ENCODE results near the gene PODXL.
"Not testable (repeated sequence)": the region's sequence is repeated elsewhere in the genome, so short reads cannot be mapped to it uniquely, and the experiment has no call there.

Gene PODXL

DNA sequence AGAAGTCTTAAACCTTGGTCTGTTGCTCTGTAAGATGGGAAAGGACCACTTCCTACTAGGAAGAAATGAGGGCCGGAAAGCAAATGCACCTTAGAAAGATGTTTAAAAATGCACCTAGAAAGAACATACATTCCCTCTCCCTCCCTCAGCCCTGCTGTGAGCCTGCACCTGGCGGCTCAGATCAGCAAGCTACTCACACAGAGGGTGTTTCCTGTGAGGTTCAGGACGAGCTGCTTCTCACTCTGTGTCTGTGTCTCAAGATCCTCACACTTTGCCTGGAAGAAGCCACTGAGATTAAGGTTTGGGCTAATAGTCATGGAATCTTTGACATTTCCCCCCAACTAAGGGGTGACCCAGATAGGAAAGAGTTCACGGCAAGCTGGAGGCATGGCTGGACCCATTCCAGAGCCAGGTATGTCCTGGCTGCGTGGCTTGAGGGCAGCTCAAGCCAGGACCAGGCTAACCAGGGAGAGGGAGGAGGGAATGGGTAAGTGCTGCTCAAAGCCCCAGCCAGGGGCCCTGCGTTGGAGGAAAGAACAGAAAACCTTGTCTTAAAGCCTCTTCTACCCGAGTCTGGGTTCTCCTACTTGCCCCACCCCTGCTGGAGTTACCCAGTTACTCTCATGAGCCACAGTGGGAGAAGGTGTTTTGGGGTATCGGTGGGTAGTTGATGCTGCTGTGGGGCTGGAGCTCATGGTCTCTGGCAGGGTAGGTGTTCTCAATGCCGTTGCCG lies 47.5 kb downstream of the PODXL start:
- DNase-seq (ENCODE audit: low read depth): no peak

DNA sequence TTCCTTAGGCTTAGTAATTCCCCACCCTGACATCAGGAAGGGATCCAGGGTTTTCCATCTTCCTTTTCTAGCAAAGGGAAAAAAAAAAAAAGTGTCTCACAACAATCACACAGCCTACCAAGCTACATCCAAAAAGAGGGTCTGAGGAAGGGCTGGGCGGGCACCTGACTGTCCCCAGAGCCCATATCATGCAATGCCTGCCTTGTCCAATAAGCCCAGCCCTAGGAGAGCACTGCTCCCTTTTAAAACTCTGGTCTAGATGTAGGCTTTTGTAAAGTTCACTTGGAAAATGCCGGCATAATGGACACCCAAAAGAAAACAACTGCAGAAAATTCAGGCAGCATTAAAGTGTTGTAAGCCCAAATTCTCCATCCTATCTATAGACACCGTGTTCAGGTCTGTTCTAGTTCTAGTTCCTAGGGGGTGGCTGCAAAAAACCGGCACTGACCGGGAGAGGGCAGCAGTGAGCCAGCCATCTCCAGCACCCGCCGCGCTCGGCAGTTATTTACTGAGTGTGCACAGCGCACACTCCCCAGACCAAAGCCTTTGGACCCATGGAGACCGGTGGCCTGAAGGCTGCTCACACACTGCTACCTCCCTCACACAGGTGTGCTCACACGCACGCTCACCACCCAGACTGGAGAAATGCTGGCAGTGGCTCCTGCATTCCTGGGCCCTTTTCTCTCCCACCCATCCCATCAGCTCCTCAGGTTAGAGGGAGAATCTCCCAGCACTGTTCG lies 48.7 kb downstream of the PODXL start:
- DNase-seq (ENCODE audit: low read depth): peak; percentile 77

DNA sequence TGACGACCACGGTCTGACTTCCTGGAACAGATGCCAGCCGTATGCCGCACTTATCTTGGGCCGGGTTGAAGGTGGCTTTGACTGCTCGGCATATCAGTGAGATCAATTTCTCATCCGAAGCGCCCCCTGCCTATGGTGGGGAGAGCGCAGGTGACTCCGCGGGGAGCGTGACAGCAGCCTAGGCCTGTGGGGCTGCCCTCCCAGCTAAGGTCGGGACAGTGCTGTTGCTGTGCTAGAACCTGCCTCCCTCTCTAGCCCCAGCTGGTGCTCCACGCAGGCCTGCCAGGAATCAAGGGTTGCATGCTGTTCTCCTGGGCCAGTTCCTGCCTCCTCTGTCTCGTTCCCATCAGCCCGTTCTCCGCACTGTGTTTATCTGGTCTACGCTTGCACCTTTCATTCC lies 49.8 kb downstream of the PODXL start:
- DNase-seq (ENCODE audit: low read depth): no peak

- DNase-seq (ENCODE audit: low read depth): no peak
Observed at GRCh38 chr7:131505636-131506557, 50.5 kb downstream of the PODXL start.

DNA sequence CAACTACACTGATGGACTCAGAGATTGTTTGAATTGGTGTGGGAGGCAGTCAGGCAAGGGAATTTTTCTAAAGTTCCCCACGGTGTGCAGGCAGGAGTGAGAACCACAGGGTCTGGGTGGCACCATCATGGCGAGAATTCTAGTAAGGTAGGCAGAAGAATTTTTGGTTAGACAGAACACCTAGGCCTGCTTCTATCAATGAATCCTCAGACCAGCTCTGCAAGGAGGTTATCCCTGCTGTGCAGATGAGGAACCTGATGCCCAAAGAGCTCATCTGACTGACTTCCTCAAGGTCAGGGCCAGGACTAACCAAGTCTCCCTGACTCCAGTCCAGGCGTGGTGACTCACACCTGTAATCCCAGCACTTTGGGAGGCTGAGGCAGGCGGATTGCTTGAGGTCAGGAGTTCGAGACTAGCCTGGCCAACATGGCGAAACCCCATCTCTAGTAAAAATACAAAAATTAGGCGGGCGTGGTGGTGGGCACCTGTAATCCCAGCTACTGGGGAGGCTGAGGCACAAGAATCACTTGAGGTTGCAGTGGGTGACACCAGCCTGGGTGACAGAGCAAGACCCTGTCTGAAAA lies 51.3 kb downstream of the PODXL start:
- not testable (repeated sequence) for DNase-seq (ENCODE audit: low read depth)

DNA sequence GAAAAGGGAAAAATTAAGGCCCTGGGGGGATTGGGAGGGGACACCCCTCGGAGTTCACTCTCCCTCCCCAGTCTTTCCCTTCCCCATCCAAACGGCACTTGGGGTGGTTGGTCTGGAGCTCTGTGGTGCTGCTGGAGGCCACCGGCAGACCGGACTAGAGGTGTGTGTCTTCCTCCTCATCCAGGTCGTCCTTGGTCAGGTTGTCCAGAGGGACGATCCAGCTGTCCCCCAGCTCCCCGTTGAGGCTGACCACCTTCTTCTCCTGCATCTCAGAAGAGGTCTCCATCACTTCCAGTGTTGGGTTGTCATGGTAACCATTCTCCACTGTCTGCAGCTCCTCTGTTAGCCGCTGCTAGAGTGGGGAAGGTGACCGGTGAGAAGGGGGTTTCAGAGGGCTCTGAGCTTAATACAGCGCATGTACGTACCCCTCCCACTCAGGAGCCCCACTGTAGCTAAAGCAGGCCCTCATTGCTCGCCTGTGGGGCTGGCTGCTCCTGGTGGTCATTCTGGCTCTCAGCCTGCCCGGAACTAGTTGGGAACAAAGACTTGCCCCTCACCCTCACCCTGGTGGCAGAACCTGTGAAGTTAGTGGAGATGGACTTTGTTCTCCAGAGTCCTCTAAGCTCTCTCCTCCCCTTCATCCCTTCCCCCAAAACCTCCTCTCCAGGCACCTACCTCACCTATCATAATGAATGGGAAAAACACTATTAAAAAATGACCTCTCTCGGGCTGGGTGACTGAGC lies 52.1 kb downstream of the PODXL start:
- no peak for DNase-seq (ENCODE audit: low read depth)

DNA sequence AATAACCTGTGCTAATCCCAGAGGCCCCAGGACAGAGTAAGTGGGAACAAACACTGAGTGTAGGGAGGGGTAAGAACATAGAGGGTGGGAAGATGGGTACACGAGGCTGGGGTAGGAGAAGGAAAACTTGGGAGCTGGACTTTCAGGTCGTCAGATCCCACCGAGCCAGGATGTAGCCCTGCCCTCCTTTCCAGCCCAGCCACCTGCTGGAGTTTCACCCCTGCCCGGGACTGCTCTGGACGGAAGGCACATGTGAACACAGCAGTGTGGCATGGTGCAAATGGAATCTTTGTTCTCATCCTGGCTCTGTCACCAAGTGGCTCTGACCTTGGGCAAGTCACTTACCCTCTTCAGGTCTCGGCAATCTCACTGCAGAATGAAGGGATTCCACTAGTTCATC lies 52.8 kb downstream of the PODXL start:
- DNase-seq (ENCODE audit: low read depth): no peak

GRCh38 chr7:131502810-131503508 lies 53.5 kb downstream of the PODXL start:
- no peak for DNase-seq (ENCODE audit: low read depth)

- DNase-seq (ENCODE audit: low read depth): no peak
Observed at GRCh38 chr7:131501930-131502685, 54.3 kb downstream of the PODXL start.

- DNase-seq (ENCODE audit: low read depth): peak; percentile 21
Observed at GRCh38 chr7:131501422-131501821, 55.0 kb downstream of the PODXL start.

GRCh38 chr7:131500357-131500756 lies 56.1 kb downstream of the PODXL start:
- DNase-seq (ENCODE audit: low read depth): no peak

DNA sequence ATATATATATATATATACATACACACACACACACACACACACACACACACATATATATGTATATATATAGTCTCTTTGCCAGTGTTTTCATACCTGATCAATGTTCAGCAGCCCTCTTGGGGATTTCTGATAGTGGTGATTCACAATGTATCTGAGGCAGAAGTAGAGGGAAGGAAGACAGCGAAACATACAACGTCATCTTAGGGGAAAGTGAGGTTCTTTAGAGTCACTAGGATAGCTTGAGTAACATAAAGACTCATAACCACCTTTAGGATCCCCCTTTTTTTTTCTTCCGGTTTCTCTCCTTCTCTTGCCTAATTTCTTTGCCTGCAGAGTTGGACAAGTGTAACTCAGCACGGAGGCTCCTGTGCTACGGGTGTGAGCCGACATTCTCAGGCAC lies 56.6 kb downstream of the PODXL start:
- DNase-seq (ENCODE audit: low read depth): no peak

- DNase-seq (ENCODE audit: low read depth): no peak
Observed at GRCh38 chr7:131498237-131498885, 58.1 kb downstream of the PODXL start.

DNA sequence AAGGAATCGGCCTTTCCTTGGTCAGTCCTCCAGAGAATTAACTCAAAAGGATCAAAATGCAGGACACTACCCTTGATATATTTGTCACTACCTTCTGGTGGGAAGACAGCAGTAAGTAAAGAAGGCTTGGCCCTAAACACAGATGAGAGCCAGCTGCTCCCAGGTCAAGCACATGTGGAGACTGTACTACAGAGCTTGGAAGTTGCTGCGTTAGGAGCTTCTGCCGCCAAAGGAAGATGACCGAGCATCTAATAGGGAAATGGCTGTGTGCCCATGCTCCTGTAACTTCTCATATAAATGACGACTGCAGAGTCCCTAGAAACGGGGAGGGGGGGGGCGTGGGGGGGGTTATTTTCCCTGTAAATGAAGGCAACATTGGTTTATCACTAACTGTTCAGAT lies 59.0 kb downstream of the PODXL start:
- DNase-seq (ENCODE audit: low read depth): no peak

GRCh38 chr7:131495669-131496498 lies 60.5 kb downstream of the PODXL start:
- no peak for DNase-seq (ENCODE audit: low read depth)

DNA sequence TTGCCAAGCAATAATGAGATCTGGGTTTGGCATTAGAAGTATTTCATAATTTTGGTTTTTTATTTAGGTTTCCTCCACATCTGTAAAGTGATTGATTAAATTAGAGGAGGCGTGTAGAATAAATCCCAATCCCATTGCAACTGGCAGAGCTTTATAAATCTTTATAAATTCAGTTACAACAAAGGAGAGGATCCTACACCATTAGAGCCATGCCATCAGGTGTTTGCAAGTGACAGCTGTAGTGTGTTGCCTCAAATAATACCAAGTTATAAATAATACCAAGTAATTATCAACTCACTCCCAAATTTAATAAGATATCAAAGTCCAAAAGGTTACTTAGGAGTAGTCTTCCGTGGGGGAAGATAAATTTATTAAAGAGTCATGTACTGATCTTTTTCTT lies 62.2 kb downstream of the PODXL start:
- DNase-seq (ENCODE audit: low read depth): no peak

- DNase-seq (ENCODE audit: low read depth): no peak
Observed at GRCh38 chr7:131493581-131493980, 62.8 kb downstream of the PODXL start.

DNA sequence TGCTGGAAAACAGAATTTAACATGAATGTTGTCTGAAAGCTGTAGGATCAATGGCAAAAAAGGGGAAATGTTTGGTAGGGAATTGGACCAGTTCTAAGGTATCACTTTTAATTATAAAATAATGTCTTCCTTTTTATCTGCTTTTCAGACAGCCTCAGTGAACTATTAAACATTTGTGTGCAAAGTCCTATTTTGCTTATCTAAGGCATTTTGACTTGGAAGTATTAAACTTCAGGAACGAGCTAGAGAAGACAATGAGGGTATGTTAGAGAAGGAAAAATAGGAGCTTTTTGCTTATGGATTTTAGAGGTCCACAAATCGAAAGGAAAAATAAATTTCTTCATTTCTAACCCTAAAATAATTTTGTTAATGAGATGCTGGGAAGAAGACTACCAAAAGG lies 63.3 kb downstream of the PODXL start:
- no peak for DNase-seq (ENCODE audit: low read depth)

GRCh38 chr7:131489881-131490280 lies 66.5 kb downstream of the PODXL start:
- DNase-seq (ENCODE audit: low read depth): no peak

Data from activated T-cell treated with anti-CD3 and anti-CD28 coated beads for 48 hours (primary cell).